OCI-LY1 (cell line): ENCODE measurements around the gene ARAP3.

Experiments
- H2AFZ ChIP-seq: fragments of 200-600 bp; sonication (generic), shearing (Covaris generic); 2 replicates; pipeline ENCODE4 v1.6.0; 2014; ENCODE audit warnings: antibody characterized with exemption, mild to moderate bottlenecking, low read length
- H3F3A ChIP-seq: fragments of 200-600 bp; sonication (generic), shearing (Covaris generic); 2 replicates; pipeline ENCODE4 v1.6.0; 2014; ENCODE audit warnings: mild to moderate bottlenecking, antibody characterized with exemption, low read length, moderate library complexity; ENCODE audit not compliant: insufficient read depth
- H3K27ac ChIP-seq: fragments of 200-600 bp; sonication (generic); 2 replicates; pipeline ENCODE4 v1.5.1; 2014; ENCODE audit warnings: low read length, mixed run types, mild to moderate bottlenecking, low read depth; ENCODE audit not compliant: poor library complexity, severe bottlenecking
- H3K27me3 ChIP-seq: fragments of 200-600 bp; sonication (generic); 2 replicates; pipeline ENCODE4 v1.6.0; 2014; ENCODE audit warnings: antibody characterized with exemption, mild to moderate bottlenecking, low read length, moderate library complexity; ENCODE audit not compliant: insufficient read depth
- H3K36me3 ChIP-seq: fragments of 200-600 bp; sonication (generic); 2 replicates; pipeline ENCODE4 v1.6.1; 2014; ENCODE audit warnings: mild to moderate bottlenecking, antibody characterized with exemption, low read length, moderate library complexity, mixed read lengths; ENCODE audit not compliant: insufficient read depth
- H3K4me1 ChIP-seq: fragments of 200-600 bp; sonication (generic); 2 replicates; pipeline ENCODE4 v1.5.1; 2014; ENCODE audit warnings: mild to moderate bottlenecking, low read length, moderate library complexity; ENCODE audit not compliant: insufficient read depth, severe bottlenecking
- H3K4me2 ChIP-seq: fragments of 200-600 bp; sonication (generic), shearing (Covaris generic); 2 replicates; pipeline ENCODE4 v1.6.1; 2014; ENCODE audit warnings: low read length
- H3K4me3 ChIP-seq: fragments of 200-600 bp; sonication (generic); 2 replicates; pipeline ENCODE4 v1.5.1; 2014; ENCODE audit warnings: low read length, low read depth, mild to moderate bottlenecking, mixed read lengths; ENCODE audit not compliant: poor library complexity, severe bottlenecking
- H3K79me2 ChIP-seq: fragments of 200-600 bp; shearing (Covaris generic); 2 replicates; pipeline ENCODE4 v1.6.1; 2016; ENCODE audit warnings: mixed run types, low read length, mixed read lengths; ENCODE audit not compliant: insufficient read depth
- H3K9ac ChIP-seq: fragments of 200-600 bp; sonication (generic), shearing (Covaris generic); 2 replicates; pipeline ENCODE4 v1.6.1; 2014; ENCODE audit warnings: mild to moderate bottlenecking, low read length, mixed read lengths
- H3K9me2 ChIP-seq: fragments of 200-600 bp; sonication (generic), shearing (Covaris generic); 2 replicates; pipeline ENCODE4 v1.6.1; 2014; ENCODE audit warnings: low read depth, mild to moderate bottlenecking, low read length, mixed read lengths
- H3K9me3 ChIP-seq: fragments of 200-600 bp; shearing (Covaris generic); 2 replicates; pipeline ENCODE4 v1.6.1; 2014; ENCODE audit warnings: low read length, mixed read lengths
- H4K20me1 ChIP-seq: fragments of 200-600 bp; sonication (generic), shearing (Covaris generic); 2 replicates; pipeline ENCODE4 v1.6.0; 2016; ENCODE audit warnings: mild to moderate bottlenecking, low read length; ENCODE audit not compliant: insufficient read depth
- CTCF ChIP-seq: fragments of 200-600 bp; sonication (generic), shearing (Covaris generic); IDR thresholded peaks from 2 replicates; pipeline ENCODE4 v1.5.1; 2017; ENCODE audit warnings: mild to moderate bottlenecking, antibody characterized with exemption, low read length, moderate library complexity, mixed read lengths
- EZH2 ChIP-seq: fragments of 200-600 bp; sonication (generic), shearing (Covaris generic); IDR thresholded peaks from 2 replicates; pipeline ENCODE4 v1.8.0; 2017; ENCODE audit warnings: borderline replicate concordance, mixed run types, mild to moderate bottlenecking, antibody characterized with exemption, low read length, moderate library complexity, mixed read lengths

ARAP3 gene

GRCh38 chr5:141639357-141640050 lies 42.5 kb downstream of the ARAP3 start:
- no peak overlapping the region for H3K4me3 ChIP-seq
- H3K36me3 ChIP-seq: peaks cover 48% of the 10 kb centered on the region
- no peaks in the 10 kb centered on the region for H3K9me2 ChIP-seq
- H3K4me2 ChIP-seq: no peak overlapping the region; the same call in 1 of the 2 replicates
- peaks cover 30% of the 10 kb centered on the region for H3K4me1 ChIP-seq
- H3K27ac ChIP-seq: no peak overlapping the region
- no peaks in the 10 kb centered on the region for H3K27me3 ChIP-seq
- no peaks in the 10 kb centered on the region for H3K9me3 ChIP-seq
- H2AFZ ChIP-seq: no peak overlapping the region
- no peak overlapping the region for H3K9ac ChIP-seq
- peaks cover 21% of the 10 kb centered on the region for H3K79me2 ChIP-seq
- no peaks in the 10 kb centered on the region for H3F3A ChIP-seq
- no peaks in the 10 kb centered on the region for H4K20me1 ChIP-seq
- no peak for TF ChIP-seq EZH2
- no peak for TF ChIP-seq CTCF

- Histone ChIP-seq H3K4me3 (peak overlapping the region; percentile 94), H2AFZ (no peak overlapping the region), H3K4me2 (peak overlapping the region; percentile 93), H3K9me2 (no peaks in the 10 kb centered on the region), H4K20me1 (no peaks in the 10 kb centered on the region), H3K27me3 (no peaks in the 10 kb centered on the region), H3K36me3 (peaks cover 44% of the 10 kb centered on the region), H3K9ac (peak overlapping the region; percentile 90; the same call in 1 of the 2 replicates), H3F3A (no peaks in the 10 kb centered on the region), H3K27ac (peak overlapping the region; percentile 70), H3K4me1 (peaks cover 35% of the 10 kb centered on the region), H3K79me2 (peaks cover 26% of the 10 kb centered on the region), H3K9me3 (no peaks in the 10 kb centered on the region)
- TF ChIP-seq CTCF (no peak), EZH2 (no peak)
Measured at GRCh38 chr5:141638771-141639170, 43.3 kb downstream of the ARAP3 start.

GRCh38 chr5:141637767-141638419 lies 44.1 kb downstream of the ARAP3 start:
- peak overlapping the region; percentile 94 for H3K4me3 ChIP-seq
- peaks cover 35% of the 10 kb centered on the region for H3K4me1 ChIP-seq
- no peak overlapping the region for H2AFZ ChIP-seq
- no peaks in the 10 kb centered on the region for H3F3A ChIP-seq
- peak overlapping the region; percentile 70 for H3K27ac ChIP-seq
- H3K9me3 ChIP-seq: no peaks in the 10 kb centered on the region
- H3K36me3 ChIP-seq: peaks cover 42% of the 10 kb centered on the region
- H3K9ac ChIP-seq: peak overlapping the region; percentile 90
- H3K9me2 ChIP-seq: no peaks in the 10 kb centered on the region
- peaks cover 31% of the 10 kb centered on the region for H3K79me2 ChIP-seq
- TF ChIP-seq EZH2 (no peak), CTCF (peak; percentile 69)
- no peaks in the 10 kb centered on the region for H4K20me1 ChIP-seq
- no peaks in the 10 kb centered on the region for H3K27me3 ChIP-seq
- H3K4me2 ChIP-seq: peak overlapping the region; percentile 93
